Measurements from ENCODE around the gene PRELID1. TPM values are rescaled to one million over a fixed set of nuclear protein-coding genes. Genes with fewer than 3 reads are reported as not detected.

Gene PRELID1
- total and polyA plus RNA-seq, 2 donors (not counting 3 experiments of a cell fraction or from before 2014, with no cell fraction given), result 201 to 293 TPM

DNA sequence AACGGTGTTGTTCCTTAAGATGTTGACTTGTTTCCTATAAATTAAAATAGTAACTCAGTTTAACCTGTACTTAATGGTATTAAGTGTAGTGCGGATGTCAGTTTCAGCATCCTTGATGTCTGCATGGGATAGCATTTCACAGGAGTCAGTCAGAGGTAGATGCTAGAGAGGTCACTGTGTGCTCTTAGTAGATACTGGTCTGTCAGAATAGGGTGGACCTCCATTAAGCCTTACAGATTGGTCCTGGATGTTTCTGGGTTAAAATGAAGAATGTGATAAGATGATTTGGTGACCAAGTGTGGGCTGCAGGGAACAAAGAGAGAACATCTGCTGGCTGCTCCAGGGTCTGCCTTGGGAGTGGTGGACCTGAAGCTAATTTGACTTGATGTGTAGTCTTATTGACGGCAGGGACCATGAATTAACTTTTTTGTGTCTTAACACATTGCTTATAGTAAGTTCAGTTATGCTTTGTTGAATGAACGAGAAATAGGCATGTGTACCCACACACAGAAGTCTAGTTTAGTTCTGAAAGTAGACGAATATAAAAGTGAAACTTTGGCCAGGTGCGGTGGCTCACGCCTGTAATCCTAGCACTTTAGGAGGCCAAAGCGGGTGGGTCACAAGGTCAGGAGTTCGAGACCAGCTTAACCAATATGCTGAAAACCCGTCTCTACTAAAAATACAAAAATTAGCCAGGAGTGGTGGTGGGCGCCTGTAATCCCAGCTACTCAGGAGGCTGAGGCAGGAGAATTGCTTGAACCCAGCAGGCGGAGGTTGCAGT, 12.6 kb upstream of the PRELID1 start:
- no TSS peak for BruUV-seq (replicated peaks)
- no peak overlapping the region for H2AFZ ChIP-seq (ENCODE audit: low read depth, low read length)
- H4K20me1 ChIP-seq (replicated peaks; ENCODE audit: control insufficient read depth, extremely low read depth, insufficient read depth, low read length), result no peaks in the 10 kb centered on the region
- H3K79me2 ChIP-seq (ENCODE audit: control insufficient read depth, insufficient read depth, low read length), result no peaks in the 10 kb centered on the region
- dilution Hi-C loops (cut with MboI; ENCODE audit: extremely low pct_ligation_motif_present, low sequenced_read_pairs), result no loop called here
- H3K4me2 ChIP-seq (ENCODE audit: insufficient read depth, low read length), result no peak overlapping the region
- no peak overlapping the region for H3K4me3 ChIP-seq (replicated peaks in 1 of 3; ENCODE audit: insufficient read depth in 1 of 3, low read depth in 1 of 3, low read length in 3 of 3)
- TF ChIP-seq JUN (IDR thresholded peaks at IDR 0.05; ENCODE audit: borderline replicate concordance, insufficient read depth, insufficient read length, low read depth) (no peak), POLR2AphosphoS5 (IDR thresholded peaks at IDR 0.05; ENCODE audit: insufficient read depth, low read depth, low read length) (no peak), POLR2A (IDR thresholded peaks at IDR 0.05; ENCODE audit: low read depth, low read length) (no peak), MYC (IDR thresholded peaks at IDR 0.05; ENCODE audit: low read depth, low read length) (no peak), GATA2 (IDR thresholded peaks at IDR 0.05; ENCODE audit: insufficient read depth, insufficient read length, low read depth, low read length) (no peak), FOS (IDR thresholded peaks at IDR 0.05; ENCODE audit: borderline replicate concordance, insufficient read depth, low read length) (no peak), EZH2 (IDR thresholded peaks at IDR 0.05; ENCODE audit: borderline replicate concordance, low read depth, low read length, severe bottlenecking) (no peak)
- TF ChIP-seq, protein P1, sequence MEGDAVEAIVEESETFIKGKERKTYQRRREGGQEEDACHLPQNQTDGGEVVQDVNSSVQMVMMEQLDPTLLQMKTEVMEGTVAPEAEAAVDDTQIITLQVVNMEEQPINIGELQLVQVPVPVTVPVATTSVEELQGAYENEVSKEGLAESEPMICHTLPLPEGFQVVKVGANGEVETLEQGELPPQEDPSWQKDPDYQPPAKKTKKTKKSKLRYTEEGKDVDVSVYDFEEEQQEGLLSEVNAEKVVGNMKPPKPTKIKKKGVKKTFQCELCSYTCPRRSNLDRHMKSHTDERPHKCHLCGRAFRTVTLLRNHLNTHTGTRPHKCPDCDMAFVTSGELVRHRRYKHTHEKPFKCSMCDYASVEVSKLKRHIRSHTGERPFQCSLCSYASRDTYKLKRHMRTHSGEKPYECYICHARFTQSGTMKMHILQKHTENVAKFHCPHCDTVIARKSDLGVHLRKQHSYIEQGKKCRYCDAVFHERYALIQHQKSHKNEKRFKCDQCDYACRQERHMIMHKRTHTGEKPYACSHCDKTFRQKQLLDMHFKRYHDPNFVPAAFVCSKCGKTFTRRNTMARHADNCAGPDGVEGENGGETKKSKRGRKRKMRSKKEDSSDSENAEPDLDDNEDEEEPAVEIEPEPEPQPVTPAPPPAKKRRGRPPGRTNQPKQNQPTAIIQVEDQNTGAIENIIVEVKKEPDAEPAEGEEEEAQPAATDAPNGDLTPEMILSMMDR (IDR thresholded peaks at IDR 0.05; ENCODE audit: extremely low read depth in 1 of 2, insufficient read depth in 1 of 2, low read depth in 1 of 2, low read length in 2 of 2), result no peak
- TF ChIP-seq, protein P2, sequence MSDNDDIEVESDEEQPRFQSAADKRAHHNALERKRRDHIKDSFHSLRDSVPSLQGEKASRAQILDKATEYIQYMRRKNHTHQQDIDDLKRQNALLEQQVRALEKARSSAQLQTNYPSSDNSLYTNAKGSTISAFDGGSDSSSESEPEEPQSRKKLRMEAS (IDR thresholded peaks at IDR 0.05; ENCODE audit: insufficient read depth, insufficient read length), result no peak
- intact Hi-C loops (cut with micrococcal nuclease), result no loop called here
- no peaks in the 10 kb centered on the region for H3K27me3 ChIP-seq (ENCODE audit: control insufficient read depth in 2 of 2, insufficient read depth in 2 of 2, low read length in 2 of 2)
- H3K27ac ChIP-seq (ENCODE audit: insufficient read depth, low read depth, low read length), result no peak overlapping the region
- CTCF ChIA-PET, result no interaction called here
- H3K9me3 ChIP-seq (replicated peaks; ENCODE audit: control insufficient read depth, insufficient read depth, low read length), result no peaks in the 10 kb centered on the region
- H3K36me3 ChIP-seq (ENCODE audit: control insufficient read depth in 2 of 2, extremely low read depth in 1 of 2, insufficient read depth in 2 of 2, low read length in 2 of 2), result peaks cover 16 to 39% of the 10 kb centered on the region in 2 experiments
- POLR2A ChIA-PET, result no interaction called here
- H3K9me1 ChIP-seq (replicated peaks; ENCODE audit: control insufficient read depth, extremely low read depth, insufficient read depth, low read length), result no peaks in the 10 kb centered on the region
- no peak overlapping the region for H3K9ac ChIP-seq (replicated peaks; ENCODE audit: extremely low read depth, insufficient read depth, low read length)
- no peak for FAIRE-seq
- peaks cover 3% of the 10 kb centered on the region for H3K4me1 ChIP-seq (ENCODE audit: control insufficient read depth, extremely low read depth, insufficient read depth, low read length)
- no peak for DNase-seq (ENCODE audit: low read depth, low spot score)
